HepG2 (cell line): ENCODE data around the gene ABCC9. TPM values are rescaled to one million over a fixed set of nuclear protein-coding genes. Genes with fewer than 3 reads are reported as not detected.

Source experiments
- ATAC-seq: fragments of 200-7000 bp; cut with Tn5 transposase; 3 replicates; pipeline ENCODE4 v1.9.1; 2020; ENCODE audit warnings: mild to moderate bottlenecking, moderate library complexity
- BruUV-seq: library from RNA; stranded (reverse); fragments of 400-500 nt; replicated peaks from 2 replicates; lab custom pipeline; 2021; lab: Mats Ljungman, UMichigan
- CTCF ChIA-PET: fragments of 300-600 bp; formaldehyde crosslinking; extraction: SDS; loops from one replicate; lab custom pipeline; 2021; ENCODE audit warnings: low total read pairs, inconsistent platforms, low intra/inter-chr PET ratio; lab: Yijun Ruan, JAX
- POLR2A ChIA-PET: fragments of 350-600 bp; sonication (Branson Sonifier 250); formaldehyde crosslinking; loops from one replicate; lab custom pipeline; 2020; ENCODE audit warnings: antibody characterized with exemption, inconsistent platforms; lab: Yijun Ruan, JAX
- DNase-seq: peaks from one replicate; pipeline ENCODE4 v3.0.0-alpha.2; 2015; ENCODE audit warnings: low spot score
- FAIRE-seq: peaks from 3 replicates; lab custom pipeline; 2011; peaks lifted over from hg19 to GRCh38; lab: Jason Lieb, UNC
- H2AFZ ChIP-seq: one replicate; pipeline ENCODE4 v1.6.1; 2011; ENCODE audit warnings: low read length, inconsistent platforms
- H3K27ac ChIP-seq: fragments of 300-600 bp; 3 replicates; pipeline ENCODE4 v1.8.0; 2011; ENCODE audit warnings: mixed run types, mild to moderate bottlenecking, mixed read lengths, low read length, inconsistent platforms; ENCODE audit not compliant: insufficient read depth; ENCODE audit errors: extremely low read length
- H3K27me3 ChIP-seq, 2 experiments: fragments of 200-600 bp in 1 of 2; 2 replicates in 1 of 2; 3 replicates in 1 of 2; pipeline versions ENCODE4 v1.6.0 to v1.8.0; 2011; ENCODE audit warnings: low read length in 2 of 2, mild to moderate bottlenecking in 2 of 2, moderate library complexity in 2 of 2, inconsistent platforms in 1 of 2; ENCODE audit not compliant: insufficient read depth in 2 of 2, control insufficient read depth in 1 of 2
- H3K36me3 ChIP-seq, 2 experiments: fragments of 200-600 bp in 1 of 2; replicated peaks in 1 of 2; 2 replicates in 1 of 2; 3 replicates in 1 of 2; pipeline versions ENCODE4 v1.5.1 to v1.8.0; 2011; ENCODE audit warnings: low read length in 2 of 2, inconsistent platforms in 1 of 2; ENCODE audit not compliant: insufficient read depth in 2 of 2, control insufficient read depth in 1 of 2
- H3K4me1 ChIP-seq: 2 replicates; pipeline ENCODE4 v1.5.1; 2012; ENCODE audit warnings: low read length, inconsistent platforms; ENCODE audit not compliant: insufficient read depth
- H3K4me2 ChIP-seq: 2 replicates; pipeline ENCODE4 v1.6.0; 2011; ENCODE audit warnings: low read depth, low read length, inconsistent platforms
- H3K4me3 ChIP-seq, 3 experiments: fragments of 200-600 bp in 1 of 3; sonication (generic), shearing (Covaris generic) in 1 of 3; replicated peaks in 1 of 3; 2 replicates each; pipeline ENCODE4 v1.5.1; 2011 to 2016; ENCODE audit warnings: low read length in 3 of 3, inconsistent platforms in 2 of 3, low read depth in 2 of 3, mild to moderate bottlenecking in 2 of 3, control low read depth in 1 of 3, mixed read lengths in 1 of 3; ENCODE audit not compliant: insufficient read depth in 1 of 3
- H3K79me2 ChIP-seq: one replicate; pipeline ENCODE4 v1.6.1; 2011; ENCODE audit warnings: low read length, inconsistent platforms; ENCODE audit not compliant: insufficient read depth
- H3K9ac ChIP-seq: 2 replicates; pipeline ENCODE4 v1.6.0; 2011; ENCODE audit warnings: mild to moderate bottlenecking, low read depth, low read length, inconsistent platforms; ENCODE audit not compliant: insufficient read depth
- H3K9me3 ChIP-seq: 2 replicates; pipeline ENCODE4 v1.5.1; 2012; ENCODE audit warnings: mild to moderate bottlenecking, low read length
- H4K20me1 ChIP-seq: 2 replicates; pipeline ENCODE4 v1.6.0; 2011; ENCODE audit warnings: inconsistent platforms, mild to moderate bottlenecking, low read length, moderate library complexity; ENCODE audit not compliant: insufficient read depth
- AGO1 ChIP-seq: fragments of 200-400 bp; formaldehyde crosslinking; IDR thresholded peaks from 2 replicates; pipeline ENCODE4 v1.6.1; 2017; ENCODE audit warnings: mild to moderate bottlenecking, low read depth, low read length, moderate library complexity; ENCODE audit not compliant: poor library complexity, severe bottlenecking
- KAT7 ChIP-seq: IDR thresholded peaks from 2 replicates; pipeline ENCODE4 v1.6.1; 2018; ENCODE audit warnings: borderline replicate concordance, missing compliant biosample characterization
- SMAD9 ChIP-seq: sonication (generic); formaldehyde crosslinking; IDR thresholded peaks from 2 replicates; pipeline ENCODE4 v1.5.1; 2020; ENCODE audit warnings: mild to moderate bottlenecking, missing genetic modification reagents
- STAG1 ChIP-seq: sonication (generic); formaldehyde crosslinking; IDR thresholded peaks from 2 replicates; pipeline ENCODE4 v1.4.0; 2020; ENCODE audit warnings: missing genetic modification reagents
- ZNF414 ChIP-seq: sonication (generic); formaldehyde crosslinking; IDR thresholded peaks from 2 replicates; pipeline ENCODE4 v1.5.0; 2020; ENCODE audit warnings: missing genetic modification reagents
- ZNF564 ChIP-seq: sonication (generic); formaldehyde crosslinking; IDR thresholded peaks from 2 replicates; pipeline ENCODE4 v1.8.1; 2023; ENCODE audit warnings: mild to moderate bottlenecking, missing genetic modification reagents
- WGBS: methylation state at CpG from one replicate; pipeline ENCODE4 v1.1.6; 2017; ENCODE audit warnings: low lambda C conversion rate; 5-methylcytosine and 5-hydroxymethylcytosine counted together
- in situ Hi-C: cut with HindIII; loops from 2 replicates; pipeline ENCODE4 v1.10.0; 2017; ENCODE audit warnings: low pct_unique_long_range_greater_than_20kb; ENCODE audit not compliant: extremely low pct_ligation_motif_present
- intact Hi-C: fragments of 100-400 bp; cut with micrococcal nuclease; formaldehyde crosslinking; loops from one replicate; pipeline ENCODE4 v1.10.0; 2022; ENCODE audit not compliant: unreplicated experiment
- polyA plus RNA-seq, 8 experiments: library from polyadenylated mRNA; depleted of rRNA in 3 of 8; stranded (reverse) in 7 of 8; unstranded in 1 of 8; fragments of >200 nt; fragmentation: Illumina TruSeq in 4 of 8; extraction: Trizol in 4 of 8; gene quantifications; 2 replicates each; pipeline versions ENCODE4 v1.2.1 to v1.2.3, GENCODE V29; 2011 to 2016; ENCODE audit warnings: low read depth in 4 of 8, missing spikeins in 1 of 8, mixed read lengths in 1 of 8; ENCODE audit not compliant: insufficient read depth in 1 of 8
- total RNA-seq, 5 experiments: library from RNA; depleted of rRNA; stranded (reverse); fragments of >200 nt; fragmentation: Illumina TruSeq; extraction: Trizol; gene quantifications; 2 replicates each; pipeline ENCODE4 v1.2.3, GENCODE V29; 2016; ENCODE audit warnings: low read depth in 1 of 5
- TF ChIP-seq, protein P1 (sequence below): sonication (generic); formaldehyde crosslinking; IDR thresholded peaks from 2 replicates; pipeline ENCODE4 v1.5.0; 2020; ENCODE audit warnings: mild to moderate bottlenecking, missing genetic modification reagents, moderate library complexity
- TF ChIP-seq, protein P2 (sequence below): sonication (generic); formaldehyde crosslinking; IDR thresholded peaks from 2 replicates; pipeline ENCODE4 v1.5.1; 2020; ENCODE audit warnings: mild to moderate bottlenecking, missing genetic modification reagents, borderline replicate concordance
- TF ChIP-seq, protein P3 (sequence below): IDR thresholded peaks from 2 replicates; pipeline ENCODE4 v1.6.1; 2016; ENCODE audit warnings: missing genetic modification reagents, missing compliant biosample characterization

The ABCC9 gene
- total and polyA plus RNA-seq, 2 of the 13 experiments (the other 11 are each of a cell fraction or from before 2014, with no cell fraction given): not detected

DNA sequence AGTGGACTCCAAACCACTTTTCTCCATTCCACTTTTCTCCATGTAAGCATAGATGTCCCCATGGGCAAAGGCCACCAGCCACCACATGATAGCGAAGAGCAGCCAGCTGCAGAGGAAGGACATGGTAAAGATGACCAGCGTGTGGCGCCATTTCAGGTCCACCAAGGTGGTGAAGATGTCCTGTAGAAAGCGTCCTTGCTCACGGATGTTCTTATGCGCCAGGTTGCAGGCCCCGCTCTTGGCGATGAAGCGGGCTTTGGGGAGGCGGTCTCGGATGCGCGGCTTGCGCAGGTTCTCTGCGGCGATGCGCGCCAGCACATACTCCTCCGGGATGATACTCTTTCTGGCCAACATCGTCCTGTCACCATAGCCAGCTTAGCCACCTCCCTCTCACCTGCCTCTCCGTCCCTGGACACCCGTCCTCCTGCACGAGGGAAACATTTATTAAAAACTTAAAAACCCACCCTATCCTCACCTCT is 167.9 kb downstream of the ABCC9 start:
- no peaks in the 10 kb centered on the region for H3K36me3 ChIP-seq
- FAIRE-seq: no peak
- H3K79me2 ChIP-seq: no peaks in the 10 kb centered on the region
- no peaks in the 10 kb centered on the region for H3K27me3 ChIP-seq
- no peaks in the 10 kb centered on the region for H3K4me1 ChIP-seq
- no peak overlapping the region for H3K4me2 ChIP-seq
- POLR2A ChIA-PET: no interaction called here
- H3K4me3 ChIP-seq: no peak overlapping the region
- H4K20me1 ChIP-seq: no peaks in the 10 kb centered on the region
- TF ChIP-seq, protein P1, sequence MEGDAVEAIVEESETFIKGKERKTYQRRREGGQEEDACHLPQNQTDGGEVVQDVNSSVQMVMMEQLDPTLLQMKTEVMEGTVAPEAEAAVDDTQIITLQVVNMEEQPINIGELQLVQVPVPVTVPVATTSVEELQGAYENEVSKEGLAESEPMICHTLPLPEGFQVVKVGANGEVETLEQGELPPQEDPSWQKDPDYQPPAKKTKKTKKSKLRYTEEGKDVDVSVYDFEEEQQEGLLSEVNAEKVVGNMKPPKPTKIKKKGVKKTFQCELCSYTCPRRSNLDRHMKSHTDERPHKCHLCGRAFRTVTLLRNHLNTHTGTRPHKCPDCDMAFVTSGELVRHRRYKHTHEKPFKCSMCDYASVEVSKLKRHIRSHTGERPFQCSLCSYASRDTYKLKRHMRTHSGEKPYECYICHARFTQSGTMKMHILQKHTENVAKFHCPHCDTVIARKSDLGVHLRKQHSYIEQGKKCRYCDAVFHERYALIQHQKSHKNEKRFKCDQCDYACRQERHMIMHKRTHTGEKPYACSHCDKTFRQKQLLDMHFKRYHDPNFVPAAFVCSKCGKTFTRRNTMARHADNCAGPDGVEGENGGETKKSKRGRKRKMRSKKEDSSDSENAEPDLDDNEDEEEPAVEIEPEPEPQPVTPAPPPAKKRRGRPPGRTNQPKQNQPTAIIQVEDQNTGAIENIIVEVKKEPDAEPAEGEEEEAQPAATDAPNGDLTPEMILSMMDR (CRISPR knock-in tag): peak; percentile 51
- TF ChIP-seq, protein P2, sequence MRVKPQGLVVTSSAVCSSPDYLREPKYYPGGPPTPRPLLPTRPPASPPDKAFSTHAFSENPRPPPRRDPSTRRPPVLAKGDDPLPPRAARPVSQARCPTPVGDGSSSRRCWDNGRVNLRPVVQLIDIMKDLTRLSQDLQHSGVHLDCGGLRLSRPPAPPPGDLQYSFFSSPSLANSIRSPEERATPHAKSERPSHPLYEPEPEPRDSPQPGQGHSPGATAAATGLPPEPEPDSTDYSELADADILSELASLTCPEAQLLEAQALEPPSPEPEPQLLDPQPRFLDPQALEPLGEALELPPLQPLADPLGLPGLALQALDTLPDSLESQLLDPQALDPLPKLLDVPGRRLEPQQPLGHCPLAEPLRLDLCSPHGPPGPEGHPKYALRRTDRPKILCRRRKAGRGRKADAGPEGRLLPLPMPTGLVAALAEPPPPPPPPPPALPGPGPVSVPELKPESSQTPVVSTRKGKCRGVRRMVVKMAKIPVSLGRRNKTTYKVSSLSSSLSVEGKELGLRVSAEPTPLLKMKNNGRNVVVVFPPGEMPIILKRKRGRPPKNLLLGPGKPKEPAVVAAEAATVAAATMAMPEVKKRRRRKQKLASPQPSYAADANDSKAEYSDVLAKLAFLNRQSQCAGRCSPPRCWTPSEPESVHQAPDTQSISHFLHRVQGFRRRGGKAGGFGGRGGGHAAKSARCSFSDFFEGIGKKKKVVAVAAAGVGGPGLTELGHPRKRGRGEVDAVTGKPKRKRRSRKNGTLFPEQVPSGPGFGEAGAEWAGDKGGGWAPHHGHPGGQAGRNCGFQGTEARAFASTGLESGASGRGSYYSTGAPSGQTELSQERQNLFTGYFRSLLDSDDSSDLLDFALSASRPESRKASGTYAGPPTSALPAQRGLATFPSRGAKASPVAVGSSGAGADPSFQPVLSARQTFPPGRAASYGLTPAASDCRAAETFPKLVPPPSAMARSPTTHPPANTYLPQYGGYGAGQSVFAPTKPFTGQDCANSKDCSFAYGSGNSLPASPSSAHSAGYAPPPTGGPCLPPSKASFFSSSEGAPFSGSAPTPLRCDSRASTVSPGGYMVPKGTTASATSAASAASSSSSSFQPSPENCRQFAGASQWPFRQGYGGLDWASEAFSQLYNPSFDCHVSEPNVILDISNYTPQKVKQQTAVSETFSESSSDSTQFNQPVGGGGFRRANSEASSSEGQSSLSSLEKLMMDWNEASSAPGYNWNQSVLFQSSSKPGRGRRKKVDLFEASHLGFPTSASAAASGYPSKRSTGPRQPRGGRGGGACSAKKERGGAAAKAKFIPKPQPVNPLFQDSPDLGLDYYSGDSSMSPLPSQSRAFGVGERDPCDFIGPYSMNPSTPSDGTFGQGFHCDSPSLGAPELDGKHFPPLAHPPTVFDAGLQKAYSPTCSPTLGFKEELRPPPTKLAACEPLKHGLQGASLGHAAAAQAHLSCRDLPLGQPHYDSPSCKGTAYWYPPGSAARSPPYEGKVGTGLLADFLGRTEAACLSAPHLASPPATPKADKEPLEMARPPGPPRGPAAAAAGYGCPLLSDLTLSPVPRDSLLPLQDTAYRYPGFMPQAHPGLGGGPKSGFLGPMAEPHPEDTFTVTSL (CRISPR knock-in tag): no peak
- TF ChIP-seq, protein P3, sequence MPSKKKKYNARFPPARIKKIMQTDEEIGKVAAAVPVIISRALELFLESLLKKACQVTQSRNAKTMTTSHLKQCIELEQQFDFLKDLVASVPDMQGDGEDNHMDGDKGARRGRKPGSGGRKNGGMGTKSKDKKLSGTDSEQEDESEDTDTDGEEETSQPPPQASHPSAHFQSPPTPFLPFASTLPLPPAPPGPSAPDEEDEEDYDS: no peak
- TF ChIP-seq ZNF564 (CRISPR knock-in tag) (no peak), STAG1 (CRISPR knock-in tag) (peak; percentile 27), ZNF414 (CRISPR knock-in tag) (no peak), SMAD9 (no peak), AGO1 (no peak), KAT7 (CRISPR knock-in tag) (no peak)
- CTCF ChIA-PET: no interaction called here
- in situ Hi-C loops (no loop called here), intact Hi-C loops (no loop called here)
- 72% methylated on average over 15 of the region's 23 CpGs for WGBS
- peak; percentile 76 for ATAC-seq
- DNase-seq: no peak
- no peak overlapping the region for H3K9ac ChIP-seq
- no peaks in the 10 kb centered on the region for H3K9me3 ChIP-seq
- no peak overlapping the region for H2AFZ ChIP-seq
- H3K27ac ChIP-seq: no peak overlapping the region
- BruUV-seq: no TSS peak
